Measurements from ENCODE around the gene SPEN. TPM values are rescaled to one million over a fixed set of nuclear protein-coding genes. Genes with fewer than 3 reads are reported as not detected.

Gene SPEN
- total RNA-seq, 4 donors from 2014 or later: 40.7 to 97.0 (median 57.3) TPM

- Histone ChIP-seq H3K36me3 (peaks cover 0 to 4% of the 10 kb centered on the region in 2 donors), H3K9me3 (no peaks in the 10 kb centered on the region), H3K4me1 (peaks cover 65 to 80% of the 10 kb centered on the region in 2 donors), H3K27me3 (no peaks in the 10 kb centered on the region), H3K27ac (peak overlapping the region; percentile 88 to 98 (median 96)), H3K4me3 (replicated peaks in 1 of 3) (no peak overlapping the region)
- WGBS, 2 donors: 59 to 71% methylated on average over 10 of the region's 10 CpGs
- intact Hi-C loops (cut with DNase I): no loop called here
- DNase-seq: no peak
- no peak for TF ChIP-seq CTCF (IDR thresholded peaks at IDR 0.05)
- TF ChIP-seq POLR2A (IDR thresholded peaks at IDR 0.05): no peak
Measured at GRCh38 chr1:15950763-15951295, 103.3 kb downstream of the SPEN start.

- WGBS, 2 donors: 79 to 84% methylated on average over 23 of the region's 23 CpGs
- no peaks in the 10 kb centered on the region for H3K36me3 ChIP-seq
- no peak for DNase-seq
- H3K4me1 ChIP-seq: peaks cover 68 to 87% of the 10 kb centered on the region in 2 donors
- H3K27ac ChIP-seq: peak overlapping the region; percentile 88 to 98 (median 96)
- H3K9me3 ChIP-seq: no peaks in the 10 kb centered on the region
- no peak overlapping the region for H3K4me3 ChIP-seq (replicated peaks in 1 of 3)
- intact Hi-C loops (cut with DNase I): no loop called here
- no peak for TF ChIP-seq CTCF (IDR thresholded peaks at IDR 0.05)
- no peak for TF ChIP-seq POLR2A (IDR thresholded peaks at IDR 0.05)
- no peaks in the 10 kb centered on the region for H3K27me3 ChIP-seq
Measured at GRCh38 chr1:15951341-15952153, 104.0 kb downstream of the SPEN start.

GRCh38 chr1:15952317-15953258 lies 105.1 kb downstream of the SPEN start:
- peaks cover 74 to 87% of the 10 kb centered on the region in 2 donors for H3K4me1 ChIP-seq
- no peaks in the 10 kb centered on the region for H3K27me3 ChIP-seq
- intact Hi-C loops (cut with DNase I): no loop called here
- no peaks in the 10 kb centered on the region for H3K9me3 ChIP-seq
- WGBS, 2 donors: 84 to 93% methylated on average over 24 to 25 of the region's 27 CpGs
- H3K36me3 ChIP-seq: no peaks in the 10 kb centered on the region
- peak overlapping the region in 2 of 3 donors; percentile 96 to 98 for H3K27ac ChIP-seq
- no peak for DNase-seq
- no peak overlapping the region for H3K4me3 ChIP-seq (replicated peaks in 1 of 3)
- no peak for TF ChIP-seq CTCF (IDR thresholded peaks at IDR 0.05)
- no peak for TF ChIP-seq POLR2A (IDR thresholded peaks at IDR 0.05)

GRCh38 chr1:15953294-15953771 lies 105.8 kb downstream of the SPEN start:
- intact Hi-C loops (cut with DNase I): no loop called here
- DNase-seq: peak in 1 of 2 donors; percentile 36
- Histone ChIP-seq H3K27me3 (no peaks in the 10 kb centered on the region), H3K36me3 (no peaks in the 10 kb centered on the region), H3K4me1 (peaks cover 69 to 87% of the 10 kb centered on the region in 2 donors), H3K9me3 (no peaks in the 10 kb centered on the region), H3K27ac (peak overlapping the region in 2 of 3 donors; percentile 49 to 96), H3K4me3 (replicated peaks in 1 of 3) (no peak overlapping the region)
- 80 to 92% methylated on average over 8 to 10 of the region's 11 CpGs for whole genome bisulfite sequencing, 2 donors
- TF ChIP-seq CTCF (IDR thresholded peaks at IDR 0.05) (no peak), POLR2A (IDR thresholded peaks at IDR 0.05) (no peak)
